CD14-positive monocyte (primary cell): ENCODE data around the gene C19orf25. TPM values are rescaled to one million over a fixed set of nuclear protein-coding genes. Genes with fewer than 3 reads are reported as not detected.

Experiments
- DNase-seq, 3 donors: peaks; one replicate each; pipeline ENCODE4 v3.0.0-alpha.2; 2011 to 2022
- H2AFZ ChIP-seq: 2 replicates; pipeline ENCODE4 v1.6.0; 2012; ENCODE audit warnings: mild to moderate bottlenecking, low read depth, low read length, inconsistent platforms; ENCODE audit not compliant: insufficient read depth, poor library complexity, severe bottlenecking
- H3K27ac ChIP-seq, 2 donors: 1 replicate in 1 of 2; 2 replicates in 1 of 2; pipeline ENCODE4 v1.5.1; 2012 to 2013; ENCODE audit warnings: low read length in 2 of 2, control low read depth in 1 of 2, inconsistent platforms in 1 of 2, low read depth in 1 of 2, mild to moderate bottlenecking in 1 of 2
- H3K27me3 ChIP-seq, 2 donors: one replicate each; pipeline versions ENCODE4 v1.6.0 to v1.6.1; 2011 to 2013; ENCODE audit warnings: low read length in 2 of 2; ENCODE audit not compliant: control insufficient read depth in 2 of 2, insufficient read depth in 2 of 2
- H3K36me3 ChIP-seq, 2 donors: replicated peaks in 1 of 2; 1 replicate in 1 of 2; 2 replicates in 1 of 2; pipeline versions ENCODE4 v1.5.1 to v1.6.1; 2012 to 2013; ENCODE audit warnings: low read length in 2 of 2, control low read depth in 1 of 2, inconsistent platforms in 1 of 2, mild to moderate bottlenecking in 1 of 2; ENCODE audit not compliant: insufficient read depth in 2 of 2, control insufficient read depth in 1 of 2
- H3K4me1 ChIP-seq, 2 donors: 1 replicate in 1 of 2; 2 replicates in 1 of 2; pipeline versions ENCODE4 v1.5.1 to v1.6.1; 2012 to 2013; ENCODE audit warnings: low read length in 2 of 2, control low read depth in 1 of 2, inconsistent platforms in 1 of 2, mild to moderate bottlenecking in 1 of 2, moderate library complexity in 1 of 2; ENCODE audit not compliant: insufficient read depth in 2 of 2, control insufficient read depth in 1 of 2
- H3K4me2 ChIP-seq: replicated peaks from 2 replicates; pipeline ENCODE3; 2012; ENCODE audit warnings: low read length, moderate library complexity, mild to moderate bottlenecking; ENCODE audit not compliant: poor library complexity, severe bottlenecking; ENCODE audit errors: extremely low read depth
- H3K4me3 ChIP-seq, 3 experiments: fragments of 200-600 bp in 1 of 3; sonication (generic) in 1 of 3; replicated peaks in 1 of 3; 1 replicate in 2 of 3; 2 replicates in 1 of 3; pipeline ENCODE4 v1.5.1; 2011 to 2013; ENCODE audit warnings: low read length in 3 of 3, mild to moderate bottlenecking in 3 of 3, control low read depth in 2 of 3, low read depth in 2 of 3, inconsistent platforms in 1 of 3, moderate library complexity in 1 of 3
- H3K79me2 ChIP-seq: 2 replicates; pipeline ENCODE4 v1.6.0; 2012; ENCODE audit warnings: mild to moderate bottlenecking, control low read depth, inconsistent platforms, low read length, moderate library complexity; ENCODE audit not compliant: insufficient read depth
- H3K9ac ChIP-seq: 2 replicates; pipeline ENCODE4 v1.6.0; 2017; ENCODE audit warnings: low read length, mild to moderate bottlenecking; ENCODE audit not compliant: insufficient read depth, poor library complexity, severe bottlenecking
- H3K9me3 ChIP-seq, 2 donors: replicated peaks in 1 of 2; 1 replicate in 1 of 2; 2 replicates in 1 of 2; pipeline versions ENCODE4 v1.5.1 to v1.6.1; 2012 to 2013; ENCODE audit warnings: low read length in 2 of 2, control low read depth in 1 of 2; ENCODE audit not compliant: control insufficient read depth in 1 of 2, insufficient read depth in 1 of 2
- H4K20me1 ChIP-seq: 2 replicates; pipeline ENCODE4 v1.6.0; 2012; ENCODE audit warnings: mild to moderate bottlenecking, low read length, control low read depth, moderate library complexity; ENCODE audit not compliant: insufficient read depth
- H3K27ac Mint-ChIP-seq, 7 donors: one replicate each; pipeline ENCODE4 v1.8.0; 2020; ENCODE audit warnings: mild to moderate bottlenecking in 7 of 7, mixed read lengths in 7 of 7, moderate library complexity in 6 of 7, inconsistent platforms in 2 of 7
- H3K27me3 Mint-ChIP-seq, 3 donors: one replicate each; pipeline ENCODE4 v1.8.0; 2021 to 2022; ENCODE audit warnings: low read depth in 3 of 3, mild to moderate bottlenecking in 3 of 3, mixed read lengths in 3 of 3, moderate library complexity in 3 of 3, inconsistent platforms in 1 of 3
- H3K36me3 Mint-ChIP-seq, 2 donors: one replicate each; pipeline ENCODE4 v1.8.0; 2020; ENCODE audit warnings: mixed read lengths in 2 of 2, inconsistent platforms in 1 of 2, mild to moderate bottlenecking in 1 of 2
- H3K4me1 Mint-ChIP-seq: one replicate; pipeline ENCODE4 v1.8.0; 2020; ENCODE audit warnings: mild to moderate bottlenecking, mixed read lengths
- H3K4me3 Mint-ChIP-seq, 2 donors: one replicate each; pipeline ENCODE4 v1.8.0; 2020; ENCODE audit warnings: mild to moderate bottlenecking in 2 of 2, mixed read lengths in 2 of 2, moderate library complexity in 1 of 2
- H3K9me3 Mint-ChIP-seq, 7 donors: one replicate each; pipeline ENCODE4 v1.8.0; 2020 to 2022; ENCODE audit warnings: mixed read lengths in 7 of 7, mild to moderate bottlenecking in 6 of 7, moderate library complexity in 6 of 7, inconsistent platforms in 2 of 7
- WGBS: methylation state at CpG from one replicate; pipeline ENCODE4 v1.1.5; 2013; ENCODE audit warnings: missing lambda C conversion rate; ENCODE audit not compliant: insufficient coverage; 5-methylcytosine and 5-hydroxymethylcytosine counted together
- intact Hi-C, 2 donors: fragments of 100-400 bp; cut with micrococcal nuclease; formaldehyde crosslinking; loops; one replicate each; pipeline versions ENCODE4 v1.15.0 to v1.15.1; 2023
- polyA plus RNA-seq, 3 donors: library from polyadenylated mRNA; depleted of rRNA in 1 of 3; unstranded in 2 of 3; stranded (reverse) in 1 of 3; fragments of 300-500 nt in 2 of 3; fragments of >200 nt in 1 of 3; fragmentation: Illumina TruSeq in 2 of 3; gene quantifications; 1 replicate in 2 of 3; 2 replicates in 1 of 3; pipeline ENCODE4 v1.2.3, GENCODE V29; 2012 to 2021
- TF ChIP-seq, protein P1 (sequence below): fragments of 200-600 bp; IDR thresholded peaks from one replicate; pipeline ENCODE4 v1.8.0; 2022; ENCODE audit warnings: antibody characterized with exemption, mild to moderate bottlenecking

Gene C19orf25
- polyA plus RNA-seq, 3 donors: 18.2 to 20.9 (median 19.9) TPM

DNA sequence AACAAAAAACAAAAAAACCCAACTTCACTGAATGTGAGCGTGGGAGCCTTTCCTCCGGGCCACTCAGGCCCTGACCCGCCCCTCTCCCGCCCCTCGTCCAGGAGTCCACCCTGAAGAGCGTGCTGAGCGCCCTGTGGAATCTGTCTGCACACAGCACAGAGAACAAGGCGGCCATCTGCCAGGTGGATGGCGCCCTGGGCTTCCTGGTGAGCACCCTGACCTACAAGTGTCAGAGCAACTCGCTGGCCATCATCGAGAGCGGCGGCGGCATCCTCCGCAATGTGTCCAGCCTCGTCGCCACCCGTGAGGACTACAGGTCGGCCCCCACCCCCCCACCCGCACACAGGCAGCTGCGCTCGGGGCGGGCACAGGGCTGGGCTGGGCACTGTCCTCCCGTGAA is 17.2 kb downstream of the C19orf25 start:
- H3K4me3 Mint-ChIP-seq: no peak overlapping the region

DNA sequence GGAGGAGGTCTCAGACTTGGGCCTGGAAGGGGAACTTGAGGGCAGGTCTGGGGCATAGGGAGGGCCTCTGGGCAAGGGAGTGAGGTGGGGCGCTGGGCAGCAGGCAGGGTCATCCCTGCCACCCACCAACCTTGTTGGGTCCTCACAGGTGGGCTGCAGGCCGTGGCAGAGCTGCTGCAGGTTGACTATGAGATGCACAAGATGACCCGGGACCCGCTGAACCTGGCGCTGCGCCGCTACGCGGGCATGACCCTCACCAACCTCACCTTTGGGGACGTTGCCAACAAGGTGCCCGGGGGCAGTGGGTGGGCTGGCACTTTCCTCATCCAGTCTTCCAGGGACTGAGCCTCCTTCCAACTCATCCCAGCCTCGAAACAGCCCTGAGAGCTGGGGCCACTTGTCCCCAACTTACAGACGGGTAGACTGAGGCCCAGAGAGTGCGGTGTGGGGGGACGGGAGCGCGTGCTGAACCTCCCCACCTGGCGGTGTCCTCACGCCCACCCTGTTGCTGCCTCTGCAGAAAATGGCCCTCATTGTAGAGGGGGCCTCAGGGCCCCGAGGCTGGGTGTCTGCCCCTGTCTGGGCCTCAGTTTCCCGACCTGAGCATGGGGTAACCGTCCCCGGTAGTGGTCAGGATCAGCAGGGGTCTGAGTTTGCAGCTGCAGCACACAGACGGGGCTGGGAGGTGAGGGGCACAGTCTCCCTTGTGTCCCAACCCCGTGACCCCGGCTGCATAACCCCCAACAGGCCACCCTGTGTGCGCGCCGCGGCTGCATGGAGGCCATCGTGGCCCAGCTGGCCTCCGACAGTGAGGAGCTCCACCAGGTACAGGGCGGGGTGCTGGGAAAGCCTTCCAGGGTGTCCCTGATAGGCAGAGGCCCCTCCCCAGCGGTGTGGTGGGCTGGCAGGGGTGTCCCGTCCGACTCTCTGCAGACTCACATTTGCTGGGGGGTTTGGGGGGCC is 18.7 kb downstream of the C19orf25 start:
- Histone ChIP-seq H3K9me3 (peaks cover 6 to 19% of the 10 kb centered on the region in 2 donors), H2AFZ (no peak overlapping the region), H3K4me3 (no peak overlapping the region), H3K27me3 (peaks cover 22 to 40% of the 10 kb centered on the region in 2 donors), H3K9ac (no peak overlapping the region), H3K79me2 (no peaks in the 10 kb centered on the region), H3K4me1 (peaks cover 10 to 17% of the 10 kb centered on the region in 2 donors), H3K4me2 (no peak overlapping the region), H3K36me3 (no peaks in the 10 kb centered on the region), H4K20me1 (peaks cover 26% of the 10 kb centered on the region), H3K27ac (no peak overlapping the region)
- TF ChIP-seq, protein P1, sequence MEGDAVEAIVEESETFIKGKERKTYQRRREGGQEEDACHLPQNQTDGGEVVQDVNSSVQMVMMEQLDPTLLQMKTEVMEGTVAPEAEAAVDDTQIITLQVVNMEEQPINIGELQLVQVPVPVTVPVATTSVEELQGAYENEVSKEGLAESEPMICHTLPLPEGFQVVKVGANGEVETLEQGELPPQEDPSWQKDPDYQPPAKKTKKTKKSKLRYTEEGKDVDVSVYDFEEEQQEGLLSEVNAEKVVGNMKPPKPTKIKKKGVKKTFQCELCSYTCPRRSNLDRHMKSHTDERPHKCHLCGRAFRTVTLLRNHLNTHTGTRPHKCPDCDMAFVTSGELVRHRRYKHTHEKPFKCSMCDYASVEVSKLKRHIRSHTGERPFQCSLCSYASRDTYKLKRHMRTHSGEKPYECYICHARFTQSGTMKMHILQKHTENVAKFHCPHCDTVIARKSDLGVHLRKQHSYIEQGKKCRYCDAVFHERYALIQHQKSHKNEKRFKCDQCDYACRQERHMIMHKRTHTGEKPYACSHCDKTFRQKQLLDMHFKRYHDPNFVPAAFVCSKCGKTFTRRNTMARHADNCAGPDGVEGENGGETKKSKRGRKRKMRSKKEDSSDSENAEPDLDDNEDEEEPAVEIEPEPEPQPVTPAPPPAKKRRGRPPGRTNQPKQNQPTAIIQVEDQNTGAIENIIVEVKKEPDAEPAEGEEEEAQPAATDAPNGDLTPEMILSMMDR: no peak
- H3K36me3 Mint-ChIP-seq: peaks cover 10 to 19% of the 10 kb centered on the region in 2 donors
- no peak for DNase-seq
- peaks cover 16% of the 10 kb centered on the region for H3K4me1 Mint-ChIP-seq
- H3K9me3 Mint-ChIP-seq: peaks cover 6 to 11% (median 9%) of the 10 kb centered on the region in 7 donors
- WGBS: 96% methylated on average over 33 of the region's 36 CpGs
- H3K4me3 Mint-ChIP-seq: no peak overlapping the region
- no peak overlapping the region for H3K27ac Mint-ChIP-seq
- intact Hi-C loops: no loop called here
- H3K27me3 Mint-ChIP-seq: peaks cover 42 to 62% (median 57%) of the 10 kb centered on the region in 3 donors

More for the DNA sequence above, 17.2 kb downstream of the C19orf25 start:
- peaks cover 0 to 6% (median 3%) of the 10 kb centered on the region in 7 donors for H3K9me3 Mint-ChIP-seq
- WGBS: 96% methylated on average over 9 of the region's 24 CpGs
- H3K27me3 Mint-ChIP-seq: peaks cover 38 to 57% (median 55%) of the 10 kb centered on the region in 3 donors
- peaks cover 0 to 15% of the 10 kb centered on the region in 2 donors for H3K4me1 ChIP-seq
- H3K4me1 Mint-ChIP-seq: peaks cover 11% of the 10 kb centered on the region
- H3K9ac ChIP-seq: no peak overlapping the region
- H3K4me3 ChIP-seq: no peak overlapping the region
- H3K36me3 ChIP-seq: no peaks in the 10 kb centered on the region
- no peak overlapping the region for H2AFZ ChIP-seq
- TF ChIP-seq, protein P1: no peak
- peaks cover 25 to 35% of the 10 kb centered on the region in 2 donors for H3K27me3 ChIP-seq
- no peak overlapping the region for H3K27ac Mint-ChIP-seq
- H3K36me3 Mint-ChIP-seq: peaks cover 6 to 14% of the 10 kb centered on the region in 2 donors
- no peak overlapping the region for H3K27ac ChIP-seq
- no peak overlapping the region for H3K4me2 ChIP-seq
- peaks cover 42% of the 10 kb centered on the region for H4K20me1 ChIP-seq
- H3K9me3 ChIP-seq: peaks cover 0 to 13% of the 10 kb centered on the region in 2 donors
- intact Hi-C loops: no loop called here
- no peak for DNase-seq
- no peaks in the 10 kb centered on the region for H3K79me2 ChIP-seq
